Colonic mucosa (tissue), 4 donors: Measurements from ENCODE around the gene TMEM253. TPM values are rescaled to one million over a fixed set of nuclear protein-coding genes. Genes with fewer than 3 reads are reported as not detected.
A peak's percentile ranks its signal among the peaks of the same experiment; 100 is the strongest.

ENCODE experiments used
- DNase-seq: peaks from one replicate; pipeline ENCODE4 v3.0.0-alpha.2; 2020
- H3K27ac ChIP-seq: fragments of 200-600 bp; one replicate; pipeline ENCODE4 v1.8.0; 2021
- H3K27me3 ChIP-seq: fragments of 200-600 bp; one replicate; pipeline ENCODE4 v1.8.0; 2021
- H3K36me3 ChIP-seq: fragments of 200-600 bp; one replicate; pipeline ENCODE4 v1.8.0; 2021
- H3K4me1 ChIP-seq: fragments of 200-600 bp; one replicate; pipeline ENCODE4 v1.8.0; 2021; ENCODE audit warnings: mild to moderate bottlenecking
- H3K4me3 ChIP-seq: fragments of 200-600 bp; one replicate; pipeline ENCODE4 v1.8.0; 2021
- H3K9ac ChIP-seq, 2 donors: one replicate each; pipeline ENCODE4 v1.7.0; 2013; ENCODE audit warnings: control low read depth in 2 of 2, low read depth in 2 of 2, low read length in 2 of 2
- H3K9me3 ChIP-seq: fragments of 200-600 bp; one replicate; pipeline ENCODE4 v1.8.0; 2021
- intact Hi-C: fragments of 100-400 bp; cut with DNase I; formaldehyde crosslinking; loops from one replicate; pipeline ENCODE4 v1.14.1; 2022
- total RNA-seq, 2 donors: library from RNA; stranded (reverse); fragmentation: NEBNext Ultra II Directional in 1 of 2; extraction: Animal tissue kit (Norgen Biotek cat#: 25700) in 1 of 2; gene quantifications; one replicate each; pipeline ENCODE4 v1.2.1, GENCODE V29; 2021
- TF ChIP-seq, protein P1 (sequence below): fragments of 200-600 bp; IDR thresholded peaks from one replicate; pipeline ENCODE4 v1.8.0; 2022; ENCODE audit warnings: antibody characterized with exemption, mild to moderate bottlenecking
- donor health status: healthy.
- donor health status: DM: no; HTN: no; CAD: no.
- donor health status: DM: no; HTN: no; CAD: no.

Gene TMEM253
- total RNA-seq, result 10 to 100 TPM; 28.8 to 48.3 TPM

DNA sequence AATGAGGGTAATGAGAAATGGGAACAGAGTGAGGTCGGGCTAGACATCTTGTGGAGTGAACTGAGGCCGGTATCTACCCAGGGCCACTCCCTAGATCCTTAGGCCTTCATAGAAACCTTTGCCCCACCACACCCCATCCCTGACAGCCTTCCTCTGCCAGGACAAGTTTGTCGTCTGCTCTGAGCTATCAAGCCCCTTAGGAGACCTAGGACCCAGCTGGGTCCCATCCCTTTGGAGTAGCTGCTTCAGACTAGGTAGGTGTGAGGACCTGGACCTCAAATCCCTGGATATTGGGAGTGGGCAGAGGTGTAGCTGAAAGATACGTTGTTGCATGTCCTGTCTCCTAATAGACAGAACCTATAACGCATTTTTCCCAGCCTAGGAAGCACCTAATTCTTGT is at the start of gene TMEM253:
Gene TMEM253, plus strand, starts transcription at position 136 of the 400 bp plus-strand sequence. CDS start 278 bp downstream, outside the sequence.
- Histone ChIP-seq H3K4me1 (peaks cover 18% of the 10 kb centered on the region), H3K27me3 (no peaks in the 10 kb centered on the region), H3K27ac (peak within 1 kb of the TSS; percentile 99), H3K9ac (peak within 1 kb of the TSS; percentile 38 to 88), H3K9me3 (no peaks in the 10 kb centered on the region), H3K4me3 (peak within 1 kb of the TSS; percentile 13), H3K36me3 (no peaks in the 10 kb centered on the region)
- intact Hi-C loops, result no loop called here
- TF ChIP-seq, protein P1, sequence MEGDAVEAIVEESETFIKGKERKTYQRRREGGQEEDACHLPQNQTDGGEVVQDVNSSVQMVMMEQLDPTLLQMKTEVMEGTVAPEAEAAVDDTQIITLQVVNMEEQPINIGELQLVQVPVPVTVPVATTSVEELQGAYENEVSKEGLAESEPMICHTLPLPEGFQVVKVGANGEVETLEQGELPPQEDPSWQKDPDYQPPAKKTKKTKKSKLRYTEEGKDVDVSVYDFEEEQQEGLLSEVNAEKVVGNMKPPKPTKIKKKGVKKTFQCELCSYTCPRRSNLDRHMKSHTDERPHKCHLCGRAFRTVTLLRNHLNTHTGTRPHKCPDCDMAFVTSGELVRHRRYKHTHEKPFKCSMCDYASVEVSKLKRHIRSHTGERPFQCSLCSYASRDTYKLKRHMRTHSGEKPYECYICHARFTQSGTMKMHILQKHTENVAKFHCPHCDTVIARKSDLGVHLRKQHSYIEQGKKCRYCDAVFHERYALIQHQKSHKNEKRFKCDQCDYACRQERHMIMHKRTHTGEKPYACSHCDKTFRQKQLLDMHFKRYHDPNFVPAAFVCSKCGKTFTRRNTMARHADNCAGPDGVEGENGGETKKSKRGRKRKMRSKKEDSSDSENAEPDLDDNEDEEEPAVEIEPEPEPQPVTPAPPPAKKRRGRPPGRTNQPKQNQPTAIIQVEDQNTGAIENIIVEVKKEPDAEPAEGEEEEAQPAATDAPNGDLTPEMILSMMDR, result no peak
- peak; percentile 89 for DNase-seq

DNA sequence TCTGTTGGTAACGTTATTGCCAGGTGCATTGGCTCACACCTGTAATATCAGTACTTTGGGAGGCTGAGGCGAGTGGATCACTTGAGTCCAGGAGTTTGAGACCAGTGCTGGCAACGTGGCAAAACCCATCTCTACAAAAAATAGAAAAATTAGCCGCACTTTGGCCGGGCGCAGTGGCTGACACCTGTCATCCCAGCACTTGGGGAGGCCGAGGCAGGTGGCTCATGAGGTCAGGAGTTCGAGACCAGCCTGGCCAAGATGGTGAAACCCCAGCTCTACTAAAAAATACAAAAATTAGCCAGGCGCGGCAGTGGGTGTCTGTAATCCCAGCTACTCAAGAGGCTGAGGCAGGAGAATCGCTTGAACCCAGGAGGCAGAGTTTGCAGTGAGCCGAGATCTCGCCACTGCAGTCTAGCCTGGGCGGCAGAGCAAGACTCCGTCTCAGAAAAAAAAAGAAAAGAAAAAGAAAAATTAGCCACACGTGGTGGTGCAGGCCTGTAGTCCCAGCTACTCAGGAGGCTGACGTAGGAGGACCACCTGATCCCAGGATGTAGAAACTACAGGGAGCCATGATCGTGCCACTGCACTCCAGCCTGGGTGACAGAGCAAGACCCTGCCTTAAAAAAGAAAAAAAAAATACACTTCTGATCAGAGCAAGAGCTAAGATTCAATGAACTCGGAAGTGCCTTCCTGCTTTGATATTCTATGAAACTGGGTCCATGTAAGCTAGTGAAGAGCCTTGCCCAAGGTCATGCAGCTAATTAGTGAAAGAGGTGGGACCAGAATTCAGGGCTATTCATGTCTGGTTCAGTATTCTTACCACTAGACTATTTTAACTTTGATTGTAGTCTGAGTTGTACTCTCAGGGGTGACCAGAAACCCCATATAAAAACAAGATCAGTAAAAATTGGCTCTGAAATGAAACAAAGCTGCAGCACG is 47.4 kb upstream of the TMEM253 start:
- Histone ChIP-seq H3K27me3 (no peaks in the 10 kb centered on the region), H3K9me3 (no peaks in the 10 kb centered on the region), H3K4me1 (peaks cover 8% of the 10 kb centered on the region), H3K9ac (peak overlapping the region in 1 of 2 donors; percentile 1), H3K4me3 (no peak overlapping the region), H3K27ac (peak overlapping the region; percentile 88), H3K36me3 (no peaks in the 10 kb centered on the region)
- TF ChIP-seq, protein P1, result no peak
- no peak for DNase-seq
- intact Hi-C loops, result no loop called here

DNA sequence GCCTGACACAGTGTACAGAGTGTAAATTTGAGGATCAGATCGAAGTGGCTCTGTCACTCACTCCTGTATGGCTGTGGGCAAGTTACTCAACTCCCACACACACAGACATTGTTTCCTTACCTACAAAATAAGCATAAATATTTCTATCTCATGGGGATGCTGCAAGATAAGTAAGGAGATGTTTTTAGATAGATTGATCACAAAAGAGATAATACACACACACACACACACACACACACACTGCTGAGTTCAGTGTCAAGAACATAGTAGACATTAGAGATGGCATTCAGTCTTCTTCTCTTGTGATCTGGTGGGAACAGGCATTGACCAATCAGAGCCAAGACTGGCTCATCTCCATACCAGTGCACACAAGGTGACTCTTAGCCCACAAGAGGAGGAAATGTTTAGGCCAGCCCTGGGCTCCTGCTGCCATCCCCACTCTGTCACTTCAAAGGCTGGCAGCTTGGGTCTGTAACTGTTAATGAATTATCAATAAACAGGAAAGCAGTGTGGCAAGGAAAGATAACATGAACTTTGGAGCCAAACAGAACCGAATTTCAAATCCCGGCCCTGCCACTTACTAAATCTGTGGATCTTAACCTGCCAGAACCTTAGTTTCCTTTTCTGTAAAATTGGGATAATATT is 46.6 kb upstream of the TMEM253 start:
- H3K4me1 ChIP-seq, result peaks cover 8% of the 10 kb centered on the region
- peak overlapping the region in 1 of 2 donors; percentile 23 for H3K9ac ChIP-seq
- no peak overlapping the region for H3K4me3 ChIP-seq
- H3K27me3 ChIP-seq, result no peaks in the 10 kb centered on the region
- peak overlapping the region; percentile 88 for H3K27ac ChIP-seq
- intact Hi-C loops, result no loop called here
- H3K36me3 ChIP-seq, result no peaks in the 10 kb centered on the region
- TF ChIP-seq, protein P1, result no peak
- no peaks in the 10 kb centered on the region for H3K9me3 ChIP-seq
- DNase-seq, result peak; percentile 76

DNA sequence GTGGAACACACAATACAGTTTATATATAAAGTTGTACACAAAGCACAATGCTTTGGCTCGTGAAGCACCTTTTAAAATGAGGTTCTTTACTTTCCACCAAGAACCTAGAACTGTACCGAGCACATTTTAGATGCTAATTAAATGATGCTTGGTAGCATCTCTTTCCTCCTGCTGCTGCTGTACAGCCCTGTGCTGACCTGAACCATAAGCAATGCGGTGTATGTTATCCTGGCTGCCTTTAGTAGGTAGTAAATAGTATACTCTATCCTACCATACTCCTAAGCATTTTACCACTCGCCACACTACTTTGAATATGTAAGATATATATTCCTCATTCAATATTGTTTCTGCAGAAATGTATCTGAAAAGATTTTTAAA is 46.1 kb upstream of the TMEM253 start:
- Histone ChIP-seq H3K4me3 (no peak overlapping the region), H3K9me3 (no peaks in the 10 kb centered on the region), H3K4me1 (peaks cover 8% of the 10 kb centered on the region), H3K27ac (peak overlapping the region; percentile 88), H3K36me3 (no peaks in the 10 kb centered on the region), H3K9ac (peak overlapping the region in 1 of 2 donors; percentile 23), H3K27me3 (no peaks in the 10 kb centered on the region)
- intact Hi-C loops, result no loop called here
- DNase-seq, result no peak
- TF ChIP-seq, protein P1, result no peak

DNA sequence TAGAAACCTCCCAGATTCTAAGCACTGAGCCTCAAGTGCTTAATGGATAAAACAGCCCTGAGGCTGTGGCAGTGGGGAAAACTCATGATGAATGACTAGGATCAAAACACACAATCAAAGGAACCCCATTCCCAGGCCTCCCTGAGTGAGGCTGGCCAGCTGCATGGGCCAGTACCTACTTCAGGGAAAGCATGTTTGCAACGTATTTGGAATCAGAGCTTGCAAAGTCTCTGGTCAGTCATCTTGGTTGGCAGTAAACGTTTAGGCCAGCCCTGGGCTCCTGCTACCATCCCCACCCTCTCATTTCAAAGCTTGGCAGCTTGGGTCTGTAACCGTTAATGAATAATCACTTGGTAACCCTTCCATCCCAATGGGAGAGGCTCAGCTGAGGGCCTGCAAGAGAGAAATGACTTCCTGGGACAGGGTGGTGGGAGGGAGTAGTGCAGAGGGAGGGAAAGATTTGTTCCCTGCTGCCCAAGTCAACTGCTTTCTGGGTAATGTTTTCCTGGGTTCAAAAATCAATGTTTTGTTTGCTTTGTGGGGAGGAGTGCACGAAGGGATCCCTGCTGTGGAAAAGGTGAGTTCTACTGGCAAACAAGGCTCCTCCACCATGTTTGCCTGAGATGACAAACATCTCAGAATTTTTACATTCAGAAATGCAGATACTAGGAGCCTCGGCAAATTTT is 45.3 kb upstream of the TMEM253 start:
- H3K27me3 ChIP-seq, result no peaks in the 10 kb centered on the region
- H3K36me3 ChIP-seq, result no peaks in the 10 kb centered on the region
- intact Hi-C loops, result no loop called here
- peak overlapping the region; percentile 88 for H3K27ac ChIP-seq
- TF ChIP-seq, protein P1, result no peak
- no peak overlapping the region for H3K4me3 ChIP-seq
- H3K9ac ChIP-seq, result peak overlapping the region; percentile 19 to 44
- H3K4me1 ChIP-seq, result peaks cover 8% of the 10 kb centered on the region
- no peaks in the 10 kb centered on the region for H3K9me3 ChIP-seq
- DNase-seq, result peak; percentile 80
